ENCODE measurements around the gene SLC35G1.

Gene SLC35G1, protein sequence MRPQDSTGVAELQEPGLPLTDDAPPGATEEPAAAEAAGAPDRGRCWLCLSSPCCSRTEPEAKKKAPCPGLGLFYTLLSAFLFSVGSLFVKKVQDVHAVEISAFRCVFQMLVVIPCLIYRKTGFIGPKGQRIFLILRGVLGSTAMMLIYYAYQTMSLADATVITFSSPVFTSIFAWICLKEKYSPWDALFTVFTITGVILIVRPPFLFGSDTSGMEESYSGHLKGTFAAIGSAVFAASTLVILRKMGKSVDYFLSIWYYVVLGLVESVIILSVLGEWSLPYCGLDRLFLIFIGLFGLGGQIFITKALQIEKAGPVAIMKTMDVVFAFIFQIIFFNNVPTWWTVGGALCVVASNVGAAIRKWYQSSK

GRCh38 chr10:93893646-93894515 is at the start of gene SLC35G1:
Gene SLC35G1 (plus strand): TSS chr10:93893978. CDS start chr10:93894034, 56 bp downstream.
- DNase-seq (ENCODE audit: low read depth in 1 of 2, low spot score in 1 of 2) = peak; percentile 46 to 69

GRCh38 chr10:93844979-93845626 is 48.7 kb upstream of the SLC35G1 start:
- no peak for DNase-seq (ENCODE audit: low read depth in 1 of 2, low spot score in 1 of 2)

- DNase-seq (ENCODE audit: low read depth in 1 of 2, low spot score in 1 of 2) = no peak
These were observed 44.2 kb upstream of the SLC35G1 start for GRCh38 chr10:93849593-93849992.

- DNase-seq (ENCODE audit: low read depth in 1 of 2, low spot score in 1 of 2) = no peak
These were observed 43.5 kb upstream of the SLC35G1 start for GRCh38 chr10:93850031-93851015.

DNA sequence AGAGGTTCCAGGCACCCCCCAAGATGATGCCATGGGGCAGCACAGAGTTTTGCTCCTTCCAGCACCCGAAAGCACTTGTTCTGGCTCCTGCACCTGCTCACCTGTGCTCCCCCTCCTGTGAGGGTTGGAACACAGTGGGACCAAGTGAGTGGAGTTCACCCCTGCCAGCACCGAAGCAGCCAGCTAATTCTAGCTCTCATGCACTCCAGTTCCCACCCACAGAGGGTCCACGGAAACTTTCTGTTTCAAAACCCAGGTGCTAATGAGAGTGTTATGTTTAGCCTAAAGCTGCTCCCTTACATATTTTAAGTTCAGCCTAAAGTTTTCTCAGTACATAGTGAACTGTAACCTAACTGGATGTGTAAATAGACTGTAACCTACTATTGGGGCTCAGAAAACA is 42.6 kb upstream of the SLC35G1 start:
- DNase-seq (ENCODE audit: low read depth in 1 of 2, low spot score in 1 of 2) = no peak

GRCh38 chr10:93852476-93853095 is 41.2 kb upstream of the SLC35G1 start:
- no peak for DNase-seq (ENCODE audit: low read depth in 1 of 2, low spot score in 1 of 2)

GRCh38 chr10:93854975-93855374 is 38.8 kb upstream of the SLC35G1 start:
- DNase-seq (ENCODE audit: low read depth in 1 of 2, low spot score in 1 of 2) = no peak

- DNase-seq (ENCODE audit: low read depth in 1 of 2, low spot score in 1 of 2) = no peak
These were observed 37.2 kb upstream of the SLC35G1 start for GRCh38 chr10:93856349-93857145.

DNA sequence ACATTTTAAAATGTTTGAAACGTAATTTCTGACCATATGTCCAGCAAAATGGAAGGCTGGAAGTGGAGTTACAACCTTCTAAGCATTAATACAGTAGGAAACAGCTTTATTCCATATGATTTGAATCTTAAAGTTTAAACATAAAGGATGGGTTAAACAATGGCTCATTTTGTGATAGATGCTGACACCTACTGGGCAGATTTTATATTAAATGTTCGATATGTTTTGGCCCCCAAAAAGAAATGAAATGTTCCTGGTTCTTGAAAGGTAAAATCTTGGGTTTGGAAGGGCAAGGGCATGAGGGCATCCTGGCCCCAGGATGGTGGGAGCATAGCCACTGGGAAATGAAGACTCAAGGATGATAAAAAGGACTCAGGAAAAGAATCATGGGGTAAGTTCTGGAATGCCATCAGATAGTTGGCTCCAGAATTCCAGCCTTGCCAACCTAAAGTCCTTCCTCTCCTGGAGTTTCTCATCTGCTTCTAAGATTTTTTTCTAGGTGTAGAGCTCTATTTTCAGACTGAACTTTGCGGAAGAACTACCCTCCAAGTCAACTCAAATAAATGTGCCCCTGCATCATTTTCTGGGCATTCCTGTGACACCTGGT is 34.6 kb upstream of the SLC35G1 start:
- no peak for DNase-seq (ENCODE audit: low read depth in 1 of 2, low spot score in 1 of 2)

DNA sequence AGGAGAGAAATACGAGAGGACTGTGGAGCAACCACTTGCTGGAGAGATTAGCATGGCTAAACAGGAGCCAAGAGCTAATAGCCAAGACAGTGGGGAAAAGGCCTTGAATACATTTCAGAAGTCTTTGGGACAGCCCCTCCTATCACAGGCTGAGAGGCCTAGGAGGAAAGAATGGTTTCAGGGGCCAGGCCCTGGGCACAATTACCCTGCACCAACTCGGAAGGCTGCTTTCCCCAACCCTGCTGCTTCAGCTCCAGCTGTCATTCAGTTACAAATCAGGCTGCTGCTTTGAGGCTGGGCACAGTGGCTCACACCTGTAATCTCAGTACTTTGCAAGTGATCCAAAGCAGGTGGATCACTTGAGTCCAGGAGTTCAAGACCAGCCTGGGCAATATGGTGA is 32.0 kb upstream of the SLC35G1 start:
- no peak for DNase-seq (ENCODE audit: low read depth in 1 of 2, low spot score in 1 of 2)

DNA sequence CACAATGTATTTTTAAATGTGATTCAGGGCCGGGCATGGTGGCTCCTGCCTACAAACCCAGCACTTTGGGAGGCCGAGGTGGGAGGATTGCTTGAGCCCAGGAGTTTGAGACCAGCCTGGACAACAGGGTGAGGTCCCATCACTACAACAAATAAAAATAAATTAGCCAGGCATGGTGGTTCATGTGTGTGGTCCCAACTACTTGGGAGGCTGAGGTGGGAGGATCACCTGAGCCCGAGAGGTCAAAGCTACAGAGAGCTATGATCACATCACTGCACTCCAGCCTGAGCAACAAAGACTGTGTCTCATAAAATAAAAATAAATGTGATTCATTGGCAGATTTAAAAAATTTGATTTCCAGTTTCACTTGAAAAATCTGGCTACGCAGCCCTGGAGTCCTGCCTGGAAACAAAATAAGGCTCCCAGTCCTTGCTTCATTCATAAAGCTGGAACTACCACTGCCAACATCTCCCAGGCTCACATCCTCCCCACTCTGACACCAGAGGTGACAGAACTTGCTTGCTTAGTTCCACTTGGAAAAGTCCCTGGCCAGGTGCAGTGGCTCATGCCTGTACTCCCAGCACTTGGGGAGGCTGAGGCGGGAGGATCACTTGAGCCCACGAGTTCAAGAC is 27.9 kb upstream of the SLC35G1 start:
- DNase-seq (ENCODE audit: low read depth in 1 of 2, low spot score in 1 of 2) = no peak

GRCh38 chr10:93867525-93867924 is 26.3 kb upstream of the SLC35G1 start:
- no peak for DNase-seq (ENCODE audit: low read depth in 1 of 2, low spot score in 1 of 2)

GRCh38 chr10:93871671-93872204 is 22.0 kb upstream of the SLC35G1 start:
- no peak for DNase-seq (ENCODE audit: low read depth in 1 of 2, low spot score in 1 of 2)

GRCh38 chr10:93872375-93873158 is 21.2 kb upstream of the SLC35G1 start:
- DNase-seq (ENCODE audit: low read depth in 1 of 2, low spot score in 1 of 2) = no peak

GRCh38 chr10:93873420-93874115 is 20.2 kb upstream of the SLC35G1 start:
- DNase-seq (ENCODE audit: low read depth in 1 of 2, low spot score in 1 of 2) = no peak

- no peak for DNase-seq (ENCODE audit: low read depth in 1 of 2, low spot score in 1 of 2)
These were observed 19.3 kb upstream of the SLC35G1 start for GRCh38 chr10:93874309-93875031.
